Measurements from ENCODE around the gene PPTC7. TPM values are rescaled to one million over a fixed set of nuclear protein-coding genes. Genes with fewer than 3 reads are reported as not detected.
"Not testable (repeated sequence)": the region's sequence is repeated elsewhere in the genome, so short reads cannot be mapped to it uniquely, and the experiment has no call there.

PPTC7 gene
- total RNA-seq, 1 donor from 2014 or later: 13.7 TPM

DNA sequence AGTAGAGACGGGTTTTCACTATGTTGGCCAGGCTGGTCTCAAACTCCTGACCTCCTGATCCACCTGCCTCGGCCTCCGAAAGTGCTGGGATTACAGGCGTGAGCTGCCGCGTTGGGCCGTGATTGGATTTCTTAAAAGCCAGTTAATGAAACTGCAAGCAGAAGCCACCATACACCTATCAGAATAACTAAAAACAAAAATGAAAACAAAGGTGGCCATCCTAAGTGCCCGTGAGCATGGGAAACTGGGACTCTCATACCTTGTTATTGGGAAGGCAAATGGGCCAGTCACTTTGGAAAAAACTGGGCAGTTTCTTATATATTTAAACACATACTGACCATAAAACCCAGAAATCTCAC lies 23.1 kb upstream of the PPTC7 start:
- no peaks in the 10 kb centered on the region for H3K36me3 Mint-ChIP-seq (ENCODE audit: low read depth, unreplicated experiment)
- H3K4me3 Mint-ChIP-seq (ENCODE audit: unreplicated experiment): no peak overlapping the region
- TF ChIP-seq, protein P1, sequence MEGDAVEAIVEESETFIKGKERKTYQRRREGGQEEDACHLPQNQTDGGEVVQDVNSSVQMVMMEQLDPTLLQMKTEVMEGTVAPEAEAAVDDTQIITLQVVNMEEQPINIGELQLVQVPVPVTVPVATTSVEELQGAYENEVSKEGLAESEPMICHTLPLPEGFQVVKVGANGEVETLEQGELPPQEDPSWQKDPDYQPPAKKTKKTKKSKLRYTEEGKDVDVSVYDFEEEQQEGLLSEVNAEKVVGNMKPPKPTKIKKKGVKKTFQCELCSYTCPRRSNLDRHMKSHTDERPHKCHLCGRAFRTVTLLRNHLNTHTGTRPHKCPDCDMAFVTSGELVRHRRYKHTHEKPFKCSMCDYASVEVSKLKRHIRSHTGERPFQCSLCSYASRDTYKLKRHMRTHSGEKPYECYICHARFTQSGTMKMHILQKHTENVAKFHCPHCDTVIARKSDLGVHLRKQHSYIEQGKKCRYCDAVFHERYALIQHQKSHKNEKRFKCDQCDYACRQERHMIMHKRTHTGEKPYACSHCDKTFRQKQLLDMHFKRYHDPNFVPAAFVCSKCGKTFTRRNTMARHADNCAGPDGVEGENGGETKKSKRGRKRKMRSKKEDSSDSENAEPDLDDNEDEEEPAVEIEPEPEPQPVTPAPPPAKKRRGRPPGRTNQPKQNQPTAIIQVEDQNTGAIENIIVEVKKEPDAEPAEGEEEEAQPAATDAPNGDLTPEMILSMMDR (IDR thresholded peaks at IDR 0.05; ENCODE audit: unreplicated experiment): no peak
- DNase-seq (ENCODE audit: low spot score): no peak
- no peak overlapping the region for H3K27ac Mint-ChIP-seq (ENCODE audit: unreplicated experiment)
- H3K9me3 Mint-ChIP-seq (ENCODE audit: unreplicated experiment): no peaks in the 10 kb centered on the region
- no peaks in the 10 kb centered on the region for H3K4me1 Mint-ChIP-seq (ENCODE audit: unreplicated experiment)
- H3K27me3 Mint-ChIP-seq (ENCODE audit: unreplicated experiment): no peaks in the 10 kb centered on the region

- H3K9me3 Mint-ChIP-seq (ENCODE audit: unreplicated experiment); DNase-seq (ENCODE audit: low spot score); H3K4me3 Mint-ChIP-seq (ENCODE audit: unreplicated experiment); H3K27me3 Mint-ChIP-seq (ENCODE audit: unreplicated experiment); H3K36me3 Mint-ChIP-seq (ENCODE audit: low read depth, unreplicated experiment); H3K27ac Mint-ChIP-seq (ENCODE audit: unreplicated experiment); H3K4me1 Mint-ChIP-seq (ENCODE audit: unreplicated experiment): not testable (repeated sequence)
- TF ChIP-seq, protein P1 (IDR thresholded peaks at IDR 0.05; ENCODE audit: unreplicated experiment): peak; percentile 57
Observed at GRCh38 chr12:110602085-110602814, 19.1 kb upstream of the PPTC7 start.

- TF ChIP-seq, protein P1 (IDR thresholded peaks at IDR 0.05; ENCODE audit: unreplicated experiment): no peak
- no peaks in the 10 kb centered on the region for H3K36me3 Mint-ChIP-seq (ENCODE audit: low read depth, unreplicated experiment)
- H3K27ac Mint-ChIP-seq (ENCODE audit: unreplicated experiment): no peak overlapping the region
- H3K9me3 Mint-ChIP-seq (ENCODE audit: unreplicated experiment): no peaks in the 10 kb centered on the region
- H3K27me3 Mint-ChIP-seq (ENCODE audit: unreplicated experiment): no peaks in the 10 kb centered on the region
- no peak overlapping the region for H3K4me3 Mint-ChIP-seq (ENCODE audit: unreplicated experiment)
- H3K4me1 Mint-ChIP-seq (ENCODE audit: unreplicated experiment): no peaks in the 10 kb centered on the region
- no peak for DNase-seq (ENCODE audit: low spot score)
Observed at GRCh38 chr12:110600254-110600653, 17.1 kb upstream of the PPTC7 start.

DNA sequence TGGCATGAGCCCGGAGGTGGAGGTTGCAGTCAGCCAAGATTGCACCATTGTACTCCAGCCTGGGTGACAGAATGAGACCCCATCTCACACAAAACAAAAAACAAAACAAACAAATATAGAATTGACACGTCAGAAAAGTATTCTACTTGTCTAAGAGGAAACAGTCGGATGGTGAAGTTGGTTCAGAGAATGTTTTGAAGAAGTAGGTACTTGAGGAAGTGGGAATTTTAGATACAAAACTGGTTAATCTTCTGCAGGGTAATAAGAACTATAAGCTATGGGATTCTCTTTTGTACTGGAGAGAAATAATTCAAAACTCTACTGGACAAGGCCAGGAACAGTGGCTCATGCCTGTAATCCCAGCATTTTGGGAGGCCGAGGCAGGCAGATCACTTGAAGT lies 16.2 kb upstream of the PPTC7 start:
- TF ChIP-seq, protein P1 (IDR thresholded peaks at IDR 0.05; ENCODE audit: unreplicated experiment): no peak
- H3K4me3 Mint-ChIP-seq (ENCODE audit: unreplicated experiment): no peak overlapping the region
- no peaks in the 10 kb centered on the region for H3K36me3 Mint-ChIP-seq (ENCODE audit: low read depth, unreplicated experiment)
- no peaks in the 10 kb centered on the region for H3K9me3 Mint-ChIP-seq (ENCODE audit: unreplicated experiment)
- H3K4me1 Mint-ChIP-seq (ENCODE audit: unreplicated experiment): no peaks in the 10 kb centered on the region
- H3K27ac Mint-ChIP-seq (ENCODE audit: unreplicated experiment): no peak overlapping the region
- DNase-seq (ENCODE audit: low spot score): no peak
- no peaks in the 10 kb centered on the region for H3K27me3 Mint-ChIP-seq (ENCODE audit: unreplicated experiment)

- no peak overlapping the region for H3K4me3 Mint-ChIP-seq (ENCODE audit: unreplicated experiment)
- no peaks in the 10 kb centered on the region for H3K4me1 Mint-ChIP-seq (ENCODE audit: unreplicated experiment)
- no peak overlapping the region for H3K27ac Mint-ChIP-seq (ENCODE audit: unreplicated experiment)
- DNase-seq (ENCODE audit: low spot score): no peak
- H3K9me3 Mint-ChIP-seq (ENCODE audit: unreplicated experiment): no peaks in the 10 kb centered on the region
- no peaks in the 10 kb centered on the region for H3K36me3 Mint-ChIP-seq (ENCODE audit: low read depth, unreplicated experiment)
- TF ChIP-seq, protein P1 (IDR thresholded peaks at IDR 0.05; ENCODE audit: unreplicated experiment): no peak
- H3K27me3 Mint-ChIP-seq (ENCODE audit: unreplicated experiment): no peaks in the 10 kb centered on the region
Observed at GRCh38 chr12:110597885-110598284, 14.8 kb upstream of the PPTC7 start.

DNA sequence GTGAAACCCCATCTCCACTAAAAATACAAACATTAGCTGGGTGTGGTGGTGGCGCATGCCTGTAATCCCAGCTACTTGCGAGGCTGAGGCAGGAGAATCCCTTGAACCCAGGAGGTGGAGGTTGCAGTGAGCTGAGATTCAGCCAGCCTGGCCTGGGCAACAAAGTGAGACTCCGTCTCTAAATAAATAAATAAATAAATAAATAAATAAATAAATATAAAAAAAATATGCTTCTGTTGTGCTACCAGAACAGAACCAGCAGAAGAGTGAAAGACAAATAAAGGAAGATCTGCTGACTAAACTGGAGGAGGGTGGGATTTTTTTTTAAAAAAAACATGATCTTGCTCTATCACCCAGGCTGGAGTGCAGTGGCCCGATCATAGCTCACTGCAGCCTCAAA lies 9.8 kb upstream of the PPTC7 start:
- H3K4me1 Mint-ChIP-seq (ENCODE audit: unreplicated experiment); H3K36me3 Mint-ChIP-seq (ENCODE audit: low read depth, unreplicated experiment); H3K27ac Mint-ChIP-seq (ENCODE audit: unreplicated experiment); H3K9me3 Mint-ChIP-seq (ENCODE audit: unreplicated experiment); DNase-seq (ENCODE audit: low spot score); H3K27me3 Mint-ChIP-seq (ENCODE audit: unreplicated experiment); H3K4me3 Mint-ChIP-seq (ENCODE audit: unreplicated experiment): not testable (repeated sequence)

All from endothelial cell (in vitro differentiated cells).